ENCODE data around the gene OXER1. TPM values are rescaled to one million over a fixed set of nuclear protein-coding genes. Genes with fewer than 3 reads are reported as not detected.

Gene OXER1
- total RNA-seq, 1 donor from 2014 or later = 4.6 TPM

DNA sequence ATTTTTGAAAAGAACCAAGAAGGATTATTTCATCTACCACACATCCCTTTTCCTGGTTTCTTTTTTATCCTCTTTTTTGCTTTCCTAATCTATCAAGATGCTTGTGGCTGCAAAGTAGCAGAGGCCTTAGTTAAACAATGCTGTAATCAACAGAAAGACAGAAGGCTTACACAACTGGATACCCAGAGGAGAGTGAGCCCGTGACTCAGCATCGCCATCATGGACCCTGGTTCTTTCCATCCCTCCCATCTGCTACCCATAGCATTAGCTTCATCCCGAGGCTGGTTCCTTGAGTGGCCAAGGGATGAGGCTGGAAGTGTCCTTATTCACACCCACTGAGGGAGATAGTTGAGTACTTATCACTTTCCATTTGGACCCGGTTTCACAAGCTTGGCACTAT is 35.9 kb upstream of the OXER1 start:
- Mint-ChIP-seq H3K9me3 (ENCODE audit: low read depth) (no peaks in the 10 kb centered on the region), H3K27me3 (no peaks in the 10 kb centered on the region), H3K36me3 (ENCODE audit: insufficient read depth) (peaks cover 1% of the 10 kb centered on the region), H3K4me3 (ENCODE audit: low read depth) (no peak overlapping the region), H3K27ac (no peak overlapping the region), H3K4me1 (ENCODE audit: low read depth) (peaks cover 3% of the 10 kb centered on the region)
- TF ChIP-seq, protein P1, sequence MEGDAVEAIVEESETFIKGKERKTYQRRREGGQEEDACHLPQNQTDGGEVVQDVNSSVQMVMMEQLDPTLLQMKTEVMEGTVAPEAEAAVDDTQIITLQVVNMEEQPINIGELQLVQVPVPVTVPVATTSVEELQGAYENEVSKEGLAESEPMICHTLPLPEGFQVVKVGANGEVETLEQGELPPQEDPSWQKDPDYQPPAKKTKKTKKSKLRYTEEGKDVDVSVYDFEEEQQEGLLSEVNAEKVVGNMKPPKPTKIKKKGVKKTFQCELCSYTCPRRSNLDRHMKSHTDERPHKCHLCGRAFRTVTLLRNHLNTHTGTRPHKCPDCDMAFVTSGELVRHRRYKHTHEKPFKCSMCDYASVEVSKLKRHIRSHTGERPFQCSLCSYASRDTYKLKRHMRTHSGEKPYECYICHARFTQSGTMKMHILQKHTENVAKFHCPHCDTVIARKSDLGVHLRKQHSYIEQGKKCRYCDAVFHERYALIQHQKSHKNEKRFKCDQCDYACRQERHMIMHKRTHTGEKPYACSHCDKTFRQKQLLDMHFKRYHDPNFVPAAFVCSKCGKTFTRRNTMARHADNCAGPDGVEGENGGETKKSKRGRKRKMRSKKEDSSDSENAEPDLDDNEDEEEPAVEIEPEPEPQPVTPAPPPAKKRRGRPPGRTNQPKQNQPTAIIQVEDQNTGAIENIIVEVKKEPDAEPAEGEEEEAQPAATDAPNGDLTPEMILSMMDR (IDR thresholded peaks at IDR 0.05; ENCODE audit: unreplicated experiment) = no peak
- DNase-seq (ENCODE audit: low spot score, unreplicated experiment) = no peak

DNA sequence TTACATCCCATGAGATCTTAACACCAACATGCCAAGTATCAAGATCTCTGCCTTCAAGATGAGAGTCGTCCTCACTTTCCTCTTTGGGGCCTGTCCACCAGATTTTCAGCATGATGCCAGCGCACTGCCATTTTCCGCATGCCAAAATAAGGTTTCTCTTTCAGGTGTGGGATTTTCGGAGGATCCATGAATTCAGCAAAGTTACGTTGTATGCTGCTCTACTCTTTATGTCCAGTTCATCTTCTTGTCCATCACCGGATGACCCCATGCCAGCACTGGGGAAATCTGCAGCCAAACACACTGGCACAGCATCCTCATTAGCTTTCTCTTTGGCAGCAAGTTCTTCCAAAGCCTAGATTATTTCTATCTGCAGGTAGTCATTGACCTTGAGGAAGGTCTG is 33.3 kb upstream of the OXER1 start:
- DNase-seq (ENCODE audit: low spot score, unreplicated experiment) = no peak
- TF ChIP-seq, protein P1 (IDR thresholded peaks at IDR 0.05; ENCODE audit: unreplicated experiment) = no peak
- Mint-ChIP-seq H3K4me1 (ENCODE audit: low read depth) (peaks cover 19% of the 10 kb centered on the region), H3K27me3 (no peaks in the 10 kb centered on the region), H3K36me3 (ENCODE audit: insufficient read depth) (peaks cover 1% of the 10 kb centered on the region), H3K27ac (no peak overlapping the region), H3K9me3 (ENCODE audit: low read depth) (no peaks in the 10 kb centered on the region), H3K4me3 (ENCODE audit: low read depth) (no peak overlapping the region)

DNA sequence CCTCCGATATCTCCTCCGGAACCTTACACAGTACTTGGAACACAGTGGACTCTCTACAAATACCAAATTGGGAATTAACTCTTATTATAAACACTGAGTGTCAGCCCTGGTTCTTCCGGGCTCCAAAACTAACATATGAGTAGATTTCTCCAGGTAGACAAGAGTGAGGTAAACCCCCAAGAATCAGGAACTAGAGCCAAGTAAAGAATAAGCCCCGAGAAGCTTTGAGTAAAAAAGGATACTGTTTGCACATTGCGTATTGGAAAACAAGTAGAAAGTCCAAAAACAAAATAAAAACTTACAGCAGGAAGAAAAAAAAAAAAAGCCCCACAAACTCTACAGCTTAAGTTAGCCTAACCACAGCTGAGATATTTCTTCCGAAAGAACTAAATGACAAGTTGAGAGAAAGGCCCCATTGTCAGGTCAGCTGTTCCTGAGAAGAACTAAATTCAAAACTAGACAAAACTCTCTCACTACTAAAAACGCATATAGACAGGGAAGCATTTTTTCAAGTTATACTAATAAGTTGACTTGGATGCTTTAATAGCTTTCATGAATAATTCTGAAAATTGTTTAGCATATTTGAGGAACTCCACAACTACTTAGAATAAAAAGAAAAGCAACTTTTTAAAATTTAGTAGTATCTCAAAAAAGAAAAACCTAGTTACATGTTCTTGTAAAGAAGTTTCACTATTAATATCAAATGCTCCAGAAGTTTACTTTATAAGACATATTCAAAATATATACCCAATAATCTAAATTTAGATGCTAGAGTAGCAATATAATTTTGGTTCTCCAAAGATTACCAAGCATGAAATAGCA is 32.7 kb upstream of the OXER1 start:
- Mint-ChIP-seq H3K4me3 (ENCODE audit: low read depth) (no peak overlapping the region), H3K27ac (no peak overlapping the region), H3K9me3 (ENCODE audit: low read depth) (no peaks in the 10 kb centered on the region), H3K27me3 (no peaks in the 10 kb centered on the region), H3K4me1 (ENCODE audit: low read depth) (peaks cover 21% of the 10 kb centered on the region), H3K36me3 (ENCODE audit: insufficient read depth) (peaks cover 1% of the 10 kb centered on the region)
- no peak for DNase-seq (ENCODE audit: low spot score, unreplicated experiment)
- TF ChIP-seq, protein P1 (IDR thresholded peaks at IDR 0.05; ENCODE audit: unreplicated experiment) = no peak

DNA sequence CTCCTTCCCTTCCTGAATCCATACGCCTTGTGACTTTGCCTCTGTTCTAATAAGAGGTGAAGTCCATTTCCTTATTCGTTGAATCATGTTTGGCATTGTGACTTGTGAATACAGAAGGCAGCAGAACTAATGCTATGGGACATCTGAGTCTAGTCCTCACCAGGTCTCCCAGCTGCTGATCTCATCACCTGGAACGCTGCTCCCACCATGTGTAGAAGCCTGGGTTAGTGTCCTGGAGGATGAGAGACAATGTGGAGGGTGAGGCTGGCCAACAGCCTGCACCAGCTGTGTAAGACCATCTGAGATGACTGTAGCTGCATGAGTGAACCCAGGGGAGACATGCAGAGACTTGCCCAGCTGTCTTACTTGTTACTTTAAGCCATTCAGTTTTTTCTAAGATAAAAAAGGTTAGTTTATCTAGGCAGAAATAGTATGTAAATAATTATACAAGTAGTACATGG is 31.9 kb upstream of the OXER1 start:
- no peak overlapping the region for H3K4me3 Mint-ChIP-seq (ENCODE audit: low read depth)
- no peak for DNase-seq (ENCODE audit: low spot score, unreplicated experiment)
- H3K36me3 Mint-ChIP-seq (ENCODE audit: insufficient read depth) = peaks cover 1% of the 10 kb centered on the region
- TF ChIP-seq, protein P1 (IDR thresholded peaks at IDR 0.05; ENCODE audit: unreplicated experiment) = no peak
- H3K4me1 Mint-ChIP-seq (ENCODE audit: low read depth) = peaks cover 21% of the 10 kb centered on the region
- H3K9me3 Mint-ChIP-seq (ENCODE audit: low read depth) = no peaks in the 10 kb centered on the region
- H3K27me3 Mint-ChIP-seq = peaks cover 3% of the 10 kb centered on the region
- no peak overlapping the region for H3K27ac Mint-ChIP-seq

DNA sequence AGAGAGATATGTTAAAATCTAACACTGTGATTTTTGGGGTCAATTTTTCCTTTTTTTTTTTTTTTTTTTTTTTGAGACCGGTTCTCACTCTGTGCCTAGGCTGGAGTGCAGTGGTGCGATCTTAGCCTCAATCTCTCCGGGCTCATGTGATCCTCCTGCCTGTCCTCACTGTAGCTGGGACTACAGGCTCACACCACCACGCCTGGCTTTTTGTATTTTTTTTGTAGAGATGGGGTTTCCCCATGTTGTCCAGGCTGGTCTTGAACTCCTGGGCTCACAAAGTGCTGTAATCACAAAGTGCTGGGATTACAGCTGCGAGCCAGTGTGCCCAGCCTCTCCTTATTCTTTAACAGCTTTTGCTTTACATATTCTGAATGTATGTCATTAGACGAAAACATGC is 31.3 kb upstream of the OXER1 start:
- no peak for DNase-seq (ENCODE audit: low spot score, unreplicated experiment)
- TF ChIP-seq, protein P1 (IDR thresholded peaks at IDR 0.05; ENCODE audit: unreplicated experiment) = no peak
- Mint-ChIP-seq H3K4me3 (ENCODE audit: low read depth) (no peak overlapping the region), H3K27me3 (peaks cover 3% of the 10 kb centered on the region), H3K36me3 (ENCODE audit: insufficient read depth) (peaks cover 1% of the 10 kb centered on the region), H3K9me3 (ENCODE audit: low read depth) (no peaks in the 10 kb centered on the region), H3K4me1 (ENCODE audit: low read depth) (peaks cover 21% of the 10 kb centered on the region), H3K27ac (no peak overlapping the region)

Measured in progenitor cell of endocrine pancreas (in vitro differentiated cells).